Stimulated activated CD8-positive, alpha-beta memory T cell treated with anti-CD3 and anti-CD28 coated beads, Interleukin-2, amount 100 ng/mL, for 48 hours (primary cell): ENCODE results near the gene DHX15.

Source experiments
- DNase-seq, 2 donors: peaks; one replicate each; pipeline ENCODE4 v3.0.0-alpha.2; 2020; ENCODE audit warnings: low read depth in 2 of 2

The DHX15 gene

DNA sequence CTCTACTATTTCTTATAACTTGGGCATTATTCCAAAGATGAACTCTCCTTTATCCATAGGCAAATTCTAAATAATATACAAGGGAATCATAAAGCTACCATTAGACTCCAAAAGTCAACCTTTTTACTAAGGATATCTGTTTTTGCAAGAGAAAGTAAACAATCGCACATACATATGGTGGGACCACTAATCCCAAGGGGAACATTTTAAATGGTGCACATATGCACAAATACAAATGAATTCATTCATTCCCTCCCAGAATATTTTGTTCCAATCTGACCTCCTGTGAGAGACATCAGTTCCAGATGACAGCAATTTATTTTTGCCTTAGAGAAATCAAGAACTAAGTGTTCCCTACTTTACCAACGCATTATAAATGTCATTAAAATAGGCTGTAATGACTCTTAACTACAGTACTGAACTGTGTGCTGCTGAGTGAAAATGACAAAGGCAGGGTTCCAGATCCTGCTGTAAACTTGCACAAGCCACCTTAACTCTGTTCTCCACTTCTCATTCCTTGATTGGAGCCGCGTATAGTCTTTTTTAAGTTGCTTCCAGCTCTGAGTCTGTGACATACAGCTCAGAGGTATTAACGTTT lies 2.0 kb downstream of the DHX15 start:
- no peak for DNase-seq

DNA sequence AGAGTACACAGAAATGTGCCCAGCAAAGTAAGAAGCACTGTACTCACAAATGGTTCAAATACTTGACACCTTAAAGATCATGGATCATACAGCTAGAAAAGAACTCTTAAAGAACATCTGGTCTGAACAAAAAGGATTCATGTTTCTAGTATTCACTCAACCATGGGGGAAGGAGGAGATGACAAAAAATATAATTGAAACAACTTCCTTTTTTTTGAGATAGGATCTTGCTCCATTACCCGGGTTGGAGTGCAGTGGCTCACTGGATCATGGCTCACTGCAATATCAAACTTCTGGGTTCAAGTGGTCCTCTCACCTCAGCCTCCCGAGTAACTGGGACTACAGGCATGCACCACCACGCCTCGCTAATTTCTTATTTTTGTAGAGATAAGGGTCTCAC lies 6.0 kb downstream of the DHX15 start:
- no peak for DNase-seq

DNA sequence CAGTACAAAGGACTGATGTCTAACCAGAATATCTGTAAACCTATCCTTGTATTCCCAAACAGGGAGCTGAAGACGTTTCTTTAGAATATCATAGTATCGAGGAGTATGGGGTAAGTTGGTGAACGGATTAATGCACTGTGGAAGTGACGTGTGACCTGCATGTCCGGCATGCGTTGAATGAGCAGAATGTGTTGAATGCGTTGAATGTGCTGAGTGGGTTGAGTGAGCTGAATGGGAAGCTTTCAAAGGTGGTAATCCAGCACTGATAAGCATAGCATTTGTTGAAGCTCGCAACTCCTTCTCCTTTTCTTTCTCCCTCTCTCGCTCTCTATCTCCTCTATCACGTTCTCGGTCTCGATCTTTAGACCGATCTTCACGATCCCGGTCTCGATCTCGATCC lies 8.1 kb downstream of the DHX15 start:
- DNase-seq: no peak

DNA sequence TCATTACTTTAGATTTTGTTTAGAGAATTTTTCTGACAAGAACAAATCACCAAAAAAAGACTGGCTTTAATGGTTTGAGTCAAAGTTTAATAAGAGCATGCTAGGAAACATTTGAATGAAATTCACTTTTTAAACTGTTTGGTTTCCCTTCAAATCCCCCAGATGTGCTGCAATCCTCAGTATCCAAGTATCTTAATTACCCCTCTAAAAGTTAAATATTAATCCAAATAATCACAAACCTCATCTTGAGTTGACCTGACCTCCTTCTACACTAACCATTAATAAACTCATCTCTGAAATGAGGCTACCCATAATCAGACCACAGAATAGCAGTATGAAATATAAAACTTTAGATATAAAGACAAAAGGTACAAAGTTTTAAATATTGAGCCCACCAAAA lies 10.1 kb downstream of the DHX15 start:
- no peak for DNase-seq

DNA sequence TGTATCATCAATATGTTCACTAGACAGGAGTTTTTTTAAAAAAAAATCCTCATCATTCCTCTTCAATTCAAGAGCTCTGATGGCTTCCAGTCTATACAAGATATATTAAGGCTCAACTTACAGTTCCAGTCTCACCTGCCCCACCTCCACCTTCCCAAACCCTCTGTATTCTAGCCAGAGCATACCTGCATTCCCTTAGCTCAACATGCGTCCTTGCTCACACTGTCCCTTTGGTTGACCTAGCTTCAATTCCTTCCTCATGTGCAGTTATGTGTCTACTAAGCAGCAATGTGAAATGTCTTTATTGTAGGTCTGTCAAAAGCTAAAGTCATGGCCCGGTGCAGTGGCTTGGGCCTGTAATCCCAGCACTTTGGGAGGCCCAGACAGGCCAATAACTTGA lies 10.8 kb downstream of the DHX15 start:
- DNase-seq: no peak

DNA sequence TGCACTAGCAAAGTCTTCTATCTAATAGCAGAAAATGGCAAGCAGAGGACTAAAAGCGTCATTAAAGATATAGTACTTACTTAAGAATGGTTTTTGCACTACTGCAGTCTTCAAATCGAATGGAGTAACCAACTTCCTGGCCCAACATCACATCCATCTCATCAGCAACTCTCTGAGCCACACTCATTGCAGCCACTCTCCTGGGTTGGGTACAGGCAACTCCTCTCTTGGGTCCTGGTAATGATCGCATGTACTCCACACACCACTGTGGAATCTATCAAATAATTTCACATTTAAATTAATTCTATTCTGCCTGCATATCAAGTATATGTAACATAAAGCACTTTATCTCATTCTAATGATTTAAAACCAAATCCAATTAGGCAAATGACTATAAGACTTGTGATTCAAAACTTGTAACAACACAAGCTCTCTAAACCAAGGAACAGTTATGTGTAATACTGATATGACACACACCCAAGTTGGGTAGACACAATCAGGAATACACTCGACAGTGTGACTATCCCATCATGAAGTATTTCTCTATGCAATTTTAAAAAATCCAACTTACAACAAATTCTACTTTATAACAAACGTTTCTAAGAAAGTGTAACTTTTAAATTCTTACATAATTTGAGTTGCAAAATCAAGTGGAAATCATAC lies 13.6 kb downstream of the DHX15 start:
- no peak for DNase-seq

DNA sequence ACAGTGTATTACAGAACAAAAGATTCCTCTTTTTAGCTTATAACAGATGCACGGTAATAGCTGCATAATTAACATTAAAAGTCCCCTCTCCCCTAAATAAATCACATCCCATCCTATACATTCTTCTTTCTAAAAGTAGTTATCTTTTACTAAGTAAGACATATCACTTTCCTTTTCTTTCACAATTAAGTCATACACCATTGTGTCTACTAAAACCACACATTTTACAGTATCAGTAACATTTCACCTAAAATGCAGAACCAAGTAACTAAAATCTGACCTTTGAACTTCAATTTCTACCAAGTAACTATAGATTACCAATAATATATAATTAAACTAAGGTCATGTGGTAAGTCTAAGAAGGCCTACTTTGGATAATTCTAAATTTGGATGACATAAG lies 14.2 kb downstream of the DHX15 start:
- no peak for DNase-seq

DNA sequence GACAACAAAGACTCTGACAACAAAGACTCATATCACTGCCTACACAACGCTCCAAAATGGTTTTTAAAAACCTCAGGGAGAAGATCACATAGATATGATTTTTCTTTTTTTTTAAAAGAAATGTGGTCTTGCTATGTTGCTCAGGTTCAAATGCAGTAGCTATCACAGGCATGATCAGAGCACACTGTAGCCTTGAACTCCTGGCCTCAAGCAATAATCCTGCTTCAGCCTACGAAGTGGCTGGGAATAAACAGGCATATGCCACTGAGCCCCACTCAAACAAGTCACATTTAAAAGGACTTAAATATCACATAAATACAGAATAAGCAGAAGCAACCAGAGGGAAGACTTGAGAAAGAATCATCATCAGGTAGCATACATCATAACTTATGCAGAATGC lies 14.7 kb downstream of the DHX15 start:
- no peak for DNase-seq

DNA sequence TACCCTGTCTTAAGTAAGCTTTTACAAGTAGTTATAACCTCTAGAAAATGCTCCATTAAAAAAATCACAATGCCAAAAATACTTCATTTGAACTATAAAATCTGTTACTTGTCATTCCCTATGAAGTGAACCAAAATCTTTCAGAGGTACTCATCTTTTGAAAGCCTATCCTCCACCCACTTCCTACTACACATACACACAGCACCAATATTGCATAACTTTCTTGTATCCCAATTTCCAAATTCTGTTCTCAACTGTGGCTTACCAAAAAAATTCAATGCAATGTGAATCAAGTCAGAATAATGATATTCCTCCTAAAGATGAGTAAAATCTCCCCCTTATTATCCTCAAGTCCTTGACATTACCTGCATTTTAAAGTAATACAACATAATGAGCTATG lies 15.9 kb downstream of the DHX15 start:
- no peak for DNase-seq

DNA sequence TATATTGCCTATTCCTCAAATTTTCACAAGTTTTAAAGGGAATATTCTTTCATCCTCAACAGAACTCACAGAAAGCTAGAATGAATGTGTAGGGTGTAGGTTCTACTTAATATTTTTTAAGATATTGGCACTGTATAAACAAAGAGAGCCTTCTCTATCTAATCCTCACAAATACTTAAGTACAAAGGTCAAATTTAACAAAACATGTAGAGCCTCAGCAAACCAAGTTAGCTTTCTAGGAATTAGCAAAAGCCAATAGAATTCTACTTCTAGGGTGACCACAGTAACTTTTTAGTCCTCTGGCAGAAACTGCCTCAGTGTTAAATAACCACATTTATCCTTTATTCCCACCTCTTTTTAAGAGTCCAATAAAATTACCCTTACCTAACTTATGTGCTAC lies 19.3 kb downstream of the DHX15 start:
- DNase-seq: no peak

DNA sequence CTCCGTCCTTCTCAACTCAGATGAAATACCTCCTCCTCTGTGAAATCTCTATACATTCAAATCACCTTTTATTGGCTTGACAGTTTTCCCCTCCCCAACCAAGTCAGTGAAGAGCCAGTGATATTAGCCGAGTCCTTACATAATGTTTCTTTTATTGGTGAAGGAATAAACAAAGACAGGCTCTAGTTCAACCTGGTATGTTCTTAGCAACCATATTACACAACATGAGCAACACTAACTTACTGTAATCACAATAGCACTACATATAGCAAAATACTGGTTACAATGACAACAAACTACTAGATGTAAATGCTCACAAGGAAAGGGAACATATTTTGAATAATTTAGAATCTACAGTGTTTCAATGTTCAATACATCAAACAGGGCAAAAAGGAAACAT lies 19.9 kb downstream of the DHX15 start:
- DNase-seq: no peak

DNA sequence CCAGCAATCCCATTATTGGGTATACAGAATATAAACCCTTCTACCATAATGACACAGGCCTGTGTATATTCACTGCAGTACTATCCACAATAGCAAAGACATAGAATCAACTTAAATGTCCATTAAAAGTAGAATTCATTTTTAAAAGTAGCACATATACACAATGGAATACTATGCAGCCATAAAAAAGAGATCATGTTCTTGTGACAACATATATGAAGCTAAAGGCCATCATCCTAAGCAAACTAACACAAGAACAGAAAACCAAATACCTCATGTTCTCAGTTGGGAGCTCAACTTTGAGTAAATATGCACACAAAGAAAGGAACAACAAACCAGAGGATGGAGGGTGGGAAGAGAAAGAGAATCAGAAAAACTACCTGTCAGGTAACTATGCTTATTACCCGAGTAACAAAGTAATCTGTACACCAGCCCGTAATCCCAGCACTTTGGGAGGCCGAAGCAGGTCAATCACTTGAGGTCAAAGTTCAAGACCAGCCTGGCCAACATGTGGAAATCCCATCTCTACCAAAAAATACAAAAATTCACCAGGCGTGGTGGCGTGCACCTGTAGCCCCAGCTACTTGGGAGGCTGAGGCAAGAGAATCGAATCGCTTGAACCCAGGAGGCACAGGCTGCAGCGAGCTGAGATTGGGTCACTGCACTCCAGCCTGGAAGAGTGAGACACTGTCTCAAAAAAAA lies 22.8 kb downstream of the DHX15 start:
- DNase-seq: no peak

DNA sequence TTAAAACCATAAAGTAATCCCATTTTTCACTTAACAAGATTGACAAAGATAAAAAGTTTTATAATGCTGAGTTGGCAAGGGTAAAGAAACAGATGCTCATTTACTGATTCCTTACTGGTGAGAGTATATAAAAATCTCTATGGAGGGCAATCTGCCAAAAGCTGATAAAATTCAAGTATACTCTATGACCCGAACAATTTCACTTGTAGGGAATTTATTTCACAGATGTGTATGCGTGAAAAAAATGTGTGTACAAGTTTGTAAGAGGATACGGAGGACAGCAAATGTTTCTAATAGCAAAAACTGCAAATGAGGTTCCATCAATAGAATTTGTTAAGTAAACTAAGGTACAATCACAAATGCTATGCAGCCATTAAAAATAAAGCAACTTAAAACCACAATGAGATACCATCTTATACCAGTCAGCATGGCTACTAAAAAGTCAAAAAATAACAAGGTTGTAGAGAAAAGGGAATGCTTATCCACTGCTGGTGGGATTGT lies 23.4 kb downstream of the DHX15 start:
- DNase-seq: no peak

DNA sequence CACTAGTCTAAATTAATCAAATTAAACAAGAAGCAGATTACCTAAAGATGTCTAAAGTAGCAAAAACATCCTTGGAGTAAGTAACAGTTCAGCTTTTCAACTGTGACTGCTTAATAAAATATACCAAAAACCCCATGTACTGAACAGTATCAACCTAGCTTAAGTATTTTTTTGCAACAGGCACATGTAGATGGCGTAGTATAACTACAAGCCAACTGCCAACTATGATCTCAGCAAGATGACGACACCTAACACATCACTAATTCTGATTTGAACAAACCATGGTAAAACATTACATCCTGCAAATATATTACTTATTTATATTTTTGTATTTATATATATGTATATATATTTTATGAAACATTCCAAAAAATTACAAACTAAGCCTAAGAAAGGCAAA lies 24.5 kb downstream of the DHX15 start:
- DNase-seq: no peak

DNA sequence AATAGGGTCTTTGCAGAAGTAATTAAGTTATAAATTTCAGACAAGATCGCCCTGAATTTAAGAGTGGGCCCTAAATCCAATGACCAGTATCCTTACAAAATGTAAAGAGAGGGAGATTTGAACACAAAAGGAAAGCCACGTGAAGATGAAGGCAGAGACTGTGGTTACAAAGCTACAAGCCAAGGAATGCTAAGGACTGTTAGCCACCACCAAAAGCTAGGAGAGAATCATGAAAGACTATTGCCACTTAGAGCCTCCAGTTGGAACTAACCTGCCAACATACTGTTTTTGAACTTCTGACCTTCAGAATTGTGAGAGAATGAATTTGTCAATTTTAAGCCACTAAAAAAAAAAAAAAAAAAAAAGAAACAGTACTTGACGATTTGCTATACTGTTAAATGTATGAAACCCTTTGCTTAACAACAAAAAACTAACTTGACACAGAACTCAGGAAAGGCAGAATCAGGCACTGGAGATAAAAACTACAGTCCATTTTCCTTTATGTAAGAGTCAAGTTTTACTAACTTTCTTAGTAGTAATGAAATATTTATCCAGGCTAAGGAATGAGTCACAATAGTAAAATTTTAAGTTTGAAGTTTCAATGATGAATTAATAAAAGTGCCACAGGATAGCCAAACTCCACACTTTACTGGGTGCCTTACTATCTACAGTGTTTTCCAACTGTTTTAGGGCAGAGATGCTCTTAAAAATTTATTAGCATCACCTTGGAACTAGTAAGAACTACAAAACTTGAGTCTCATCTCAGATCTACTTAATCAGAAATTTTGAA lies 25.1 kb downstream of the DHX15 start:
- DNase-seq: no peak

DNA sequence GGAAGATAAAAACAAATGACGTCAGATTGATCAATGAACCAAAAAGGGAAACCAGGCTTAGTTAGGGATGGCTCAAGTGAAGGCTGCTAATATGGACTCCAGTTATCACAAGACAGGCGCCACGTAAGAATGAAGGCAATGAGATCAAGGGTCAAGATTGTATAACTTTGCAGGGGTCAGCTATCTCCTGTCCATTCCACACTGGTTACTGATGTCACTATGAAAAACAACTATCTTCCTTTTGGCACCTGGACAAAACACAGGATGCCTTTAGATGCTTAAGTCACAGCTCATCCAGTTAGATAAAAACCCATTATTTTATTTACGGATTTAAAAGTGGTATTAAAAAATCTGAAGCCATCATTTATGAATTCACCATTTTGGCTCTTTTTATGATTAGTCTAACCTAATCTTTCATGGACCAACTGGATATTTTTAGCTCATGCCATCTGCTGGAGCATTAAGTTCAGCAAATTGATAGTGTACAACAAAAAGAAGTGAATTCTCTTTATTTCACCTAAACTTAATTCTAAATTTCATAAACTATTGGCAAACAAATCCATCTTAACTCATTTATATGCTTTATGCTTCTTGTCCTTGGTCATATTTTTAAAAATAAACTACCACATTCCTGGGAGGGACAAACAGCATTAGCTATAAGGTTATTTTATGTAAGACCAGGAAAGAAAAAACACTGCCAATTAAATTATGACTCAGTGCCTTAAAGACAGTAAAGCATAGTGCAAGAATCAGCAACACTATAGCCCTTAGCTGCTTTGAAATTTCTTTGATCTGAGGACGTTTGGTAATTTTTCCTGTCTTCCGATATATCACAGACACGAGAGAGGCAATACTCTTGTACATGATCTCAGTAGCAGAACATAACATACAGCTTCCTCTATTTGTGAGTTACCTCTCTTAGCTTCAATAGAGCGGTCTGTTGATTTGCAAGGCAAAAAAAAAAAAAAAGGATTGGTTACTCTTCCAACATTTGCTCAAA lies 27.0 kb downstream of the DHX15 start:
- DNase-seq: no peak

DNA sequence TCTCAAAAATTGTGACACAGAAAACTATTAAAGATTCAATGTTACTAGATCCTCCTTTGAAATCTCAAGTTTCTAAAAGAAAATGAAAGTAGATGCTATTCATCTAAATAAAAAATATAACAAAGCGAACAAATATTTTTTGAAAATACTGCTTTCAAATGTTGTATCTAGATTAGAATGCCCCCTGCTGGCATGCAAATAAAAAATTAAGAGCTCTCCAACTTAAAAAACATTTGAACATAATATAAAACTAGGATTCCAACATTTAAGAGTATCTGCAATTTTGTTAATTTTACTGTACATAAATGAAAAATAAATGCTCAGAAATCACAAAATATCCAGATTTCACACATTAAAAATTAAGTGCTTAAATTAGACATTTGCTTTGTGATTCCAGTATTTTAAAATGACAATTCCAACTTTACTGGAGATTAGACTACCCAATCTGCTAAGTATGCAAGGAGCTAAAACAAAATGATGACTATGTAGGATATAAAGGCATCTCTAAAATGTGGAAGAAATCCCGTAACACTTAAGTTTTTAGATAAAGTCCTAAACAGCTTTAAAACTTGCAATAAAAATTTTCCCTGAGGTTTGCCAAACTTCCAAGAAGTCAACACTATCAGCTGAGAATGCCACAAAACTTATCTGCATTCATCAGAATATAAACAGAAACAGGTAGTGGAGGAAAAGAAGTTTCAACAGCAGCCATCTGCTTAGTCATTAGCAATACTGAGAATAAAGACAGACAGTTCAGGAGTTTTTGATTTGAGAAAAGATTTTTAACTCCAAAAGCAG lies 32.7 kb downstream of the DHX15 start:
- DNase-seq: no peak

DNA sequence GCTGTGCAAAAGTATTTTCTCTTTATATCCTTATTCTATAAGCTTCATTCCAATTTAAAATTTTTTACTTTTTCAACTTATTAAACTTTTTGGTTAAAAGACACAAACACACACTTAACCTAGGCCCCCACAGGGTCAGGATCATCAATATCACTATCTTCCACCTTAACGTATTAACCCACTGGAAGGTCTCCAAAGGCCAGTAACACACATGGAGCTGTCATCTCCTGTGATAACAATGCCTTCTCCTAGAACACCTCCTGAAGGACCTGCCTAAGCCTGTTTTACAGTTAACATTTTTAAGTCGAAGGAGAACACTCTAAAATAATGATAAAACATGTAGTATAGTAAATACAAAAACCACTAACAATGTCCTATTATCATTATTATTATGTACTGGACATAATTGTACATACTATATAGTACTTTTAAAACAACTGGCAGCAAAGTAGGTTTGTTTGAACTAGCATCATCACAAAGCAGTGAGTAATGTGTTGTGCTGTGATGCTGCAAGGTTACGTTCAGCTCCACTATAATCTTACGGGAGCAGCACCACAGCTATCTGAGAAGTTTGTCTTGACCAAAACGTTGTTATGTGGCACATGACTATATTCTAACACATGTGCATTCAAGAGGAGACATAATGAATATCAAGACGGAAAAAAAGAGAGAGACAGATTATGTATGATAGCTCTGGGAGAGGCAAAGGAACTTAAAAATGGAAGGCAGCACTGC lies 33.7 kb downstream of the DHX15 start:
- no peak for DNase-seq

DNA sequence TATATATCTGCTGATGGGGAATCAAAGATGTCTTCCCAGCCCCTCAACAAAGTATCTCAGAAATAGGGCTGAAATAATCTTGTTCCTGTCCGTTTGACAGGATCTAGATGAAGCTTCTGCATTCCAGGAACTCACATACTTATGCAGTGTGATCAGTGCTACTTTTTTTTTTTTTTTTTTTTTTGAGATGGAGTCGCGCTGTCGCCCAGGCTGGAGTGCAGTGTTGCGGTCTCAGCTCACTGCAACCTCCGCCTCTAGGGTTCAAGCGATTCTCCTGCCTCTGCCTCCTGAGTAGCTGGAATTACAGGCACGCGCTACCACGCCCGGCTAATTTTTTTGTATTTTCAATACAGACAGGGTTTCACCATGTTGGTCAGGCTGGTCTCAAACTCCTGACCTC lies 36.4 kb downstream of the DHX15 start:
- DNase-seq: no peak
